ENCODE measurements around the gene GALK2. TPM values are rescaled to one million over a fixed set of nuclear protein-coding genes. Genes with fewer than 3 reads are reported as not detected.

The GALK2 gene
- total and polyA plus RNA-seq, 5 donors from 2014 or later: 27.7 to 39.1 (median 29.7) TPM

- Mint-ChIP-seq H3K27me3 (no peaks in the 10 kb centered on the region), H3K4me3 (no peak overlapping the region), H3K9me3 (peaks cover 0 to 14% (median 3%) of the 10 kb centered on the region in 7 donors), H3K4me1 (peaks cover 18 to 41% (median 33%) of the 10 kb centered on the region in 4 donors), H3K36me3 (peaks cover 69% of the 10 kb centered on the region), H3K27ac (no peak overlapping the region)
- ATAC-seq (ENCODE audit: low read depth in 2 of 2): no peak
- H3K27me3 ChIP-seq (ENCODE audit: control insufficient read depth, insufficient read depth, low read length): no peaks in the 10 kb centered on the region
- DNase-seq: no peak
- H3K9me3 ChIP-seq (ENCODE audit: control insufficient read depth in 2 of 2, low read length in 2 of 2): peaks cover 8 to 9% of the 10 kb centered on the region in 2 experiments
- H3K4me1 ChIP-seq (ENCODE audit: control insufficient read depth, insufficient read depth, low read length, poor library complexity, severe bottlenecking): no peaks in the 10 kb centered on the region
- H3K27ac ChIP-seq (ENCODE audit: insufficient read depth, low read length, poor library complexity, severe bottlenecking): no peak overlapping the region
- peaks cover 37% of the 10 kb centered on the region for H3K36me3 ChIP-seq (ENCODE audit: control insufficient read depth, insufficient read depth, low read length)
- no peak overlapping the region for H3K4me3 ChIP-seq (ENCODE audit: low read depth, low read length)
These were observed 57.6 kb downstream of the GALK2 start for GRCh38 chr15:49227602-49228001.

- no peak for DNase-seq
- Histone ChIP-seq H3K27ac (ENCODE audit: insufficient read depth, low read length, poor library complexity, severe bottlenecking) (no peak overlapping the region), H3K9me3 (ENCODE audit: control insufficient read depth in 2 of 2, low read length in 2 of 2) (peaks cover 8 to 9% of the 10 kb centered on the region in 2 experiments), H3K36me3 (ENCODE audit: control insufficient read depth, insufficient read depth, low read length) (peaks cover 33% of the 10 kb centered on the region), H3K27me3 (ENCODE audit: control insufficient read depth, insufficient read depth, low read length) (no peaks in the 10 kb centered on the region), H3K4me1 (ENCODE audit: control insufficient read depth, insufficient read depth, low read length, poor library complexity, severe bottlenecking) (no peaks in the 10 kb centered on the region), H3K4me3 (ENCODE audit: low read depth, low read length) (no peak overlapping the region)
- Mint-ChIP-seq H3K27ac (no peak overlapping the region), H3K4me1 (peaks cover 25 to 28% (median 28%) of the 10 kb centered on the region in 4 donors), H3K9me3 (peaks cover 0 to 14% (median 3%) of the 10 kb centered on the region in 7 donors), H3K27me3 (no peaks in the 10 kb centered on the region), H3K36me3 (peaks cover 79% of the 10 kb centered on the region), H3K4me3 (no peak overlapping the region)
- ATAC-seq (ENCODE audit: low read depth in 2 of 2): no peak
These were observed 59.9 kb downstream of the GALK2 start for GRCh38 chr15:49229922-49230321.

GRCh38 chr15:49232236-49232806, 62.3 kb downstream of the GALK2 start:
- DNase-seq: peak in 1 of 3 donors; percentile 2
- peaks cover 0 to 9% (median 3%) of the 10 kb centered on the region in 7 donors for H3K9me3 Mint-ChIP-seq
- H3K27ac Mint-ChIP-seq: peak overlapping the region in 2 of 3 donors; percentile 14 to 18

GRCh38 chr15:49235446-49236124, 65.5 kb downstream of the GALK2 start:
- Histone ChIP-seq H3K27me3 (ENCODE audit: control insufficient read depth, insufficient read depth, low read length) (no peaks in the 10 kb centered on the region), H3K27ac (ENCODE audit: insufficient read depth, low read length, poor library complexity, severe bottlenecking) (no peak overlapping the region), H3K4me3 (ENCODE audit: low read depth, low read length) (no peak overlapping the region), H3K4me1 (ENCODE audit: control insufficient read depth, insufficient read depth, low read length, poor library complexity, severe bottlenecking) (peaks cover 2% of the 10 kb centered on the region), H3K9me3 (ENCODE audit: control insufficient read depth in 2 of 2, low read length in 2 of 2) (no peaks in the 10 kb centered on the region), H3K36me3 (ENCODE audit: control insufficient read depth, insufficient read depth, low read length) (peaks cover 28% of the 10 kb centered on the region)
- Mint-ChIP-seq H3K36me3 (peaks cover 40% of the 10 kb centered on the region), H3K4me1 (peaks cover 10 to 22% (median 15%) of the 10 kb centered on the region in 4 donors), H3K9me3 (no peaks in the 10 kb centered on the region), H3K27me3 (no peaks in the 10 kb centered on the region), H3K4me3 (no peak overlapping the region), H3K27ac (peak overlapping the region; percentile 22 to 60 (median 58))
- peak; percentile 77 to 83 for ATAC-seq (ENCODE audit: low read depth in 2 of 2)
- peak; percentile 33 to 83 (median 56) for DNase-seq

More at GRCh38 chr15:49232236-49232806, 62.3 kb downstream of the GALK2 start:
- Mint-ChIP-seq H3K4me1 (peaks cover 20 to 30% (median 23%) of the 10 kb centered on the region in 4 donors), H3K27me3 (no peaks in the 10 kb centered on the region), H3K36me3 (peaks cover 64% of the 10 kb centered on the region), H3K4me3 (no peak overlapping the region)
- ATAC-seq (ENCODE audit: low read depth in 2 of 2): no peak
- Histone ChIP-seq H3K4me1 (ENCODE audit: control insufficient read depth, insufficient read depth, low read length, poor library complexity, severe bottlenecking) (peaks cover 2% of the 10 kb centered on the region), H3K27ac (ENCODE audit: insufficient read depth, low read length, poor library complexity, severe bottlenecking) (no peak overlapping the region), H3K9me3 (ENCODE audit: control insufficient read depth in 2 of 2, low read length in 2 of 2) (peaks cover 8 to 9% of the 10 kb centered on the region in 2 experiments), H3K4me3 (ENCODE audit: low read depth, low read length) (no peak overlapping the region), H3K27me3 (ENCODE audit: control insufficient read depth, insufficient read depth, low read length) (no peaks in the 10 kb centered on the region), H3K36me3 (ENCODE audit: control insufficient read depth, insufficient read depth, low read length) (peaks cover 20% of the 10 kb centered on the region)

GRCh38 chr15:49236869-49237268, 66.8 kb downstream of the GALK2 start:
- H3K27ac ChIP-seq (ENCODE audit: insufficient read depth, low read length, poor library complexity, severe bottlenecking): no peak overlapping the region
- no peak overlapping the region for H3K4me3 Mint-ChIP-seq
- no peaks in the 10 kb centered on the region for H3K27me3 ChIP-seq (ENCODE audit: control insufficient read depth, insufficient read depth, low read length)
- DNase-seq: no peak
- no peaks in the 10 kb centered on the region for H3K9me3 Mint-ChIP-seq
- H3K36me3 ChIP-seq (ENCODE audit: control insufficient read depth, insufficient read depth, low read length): peaks cover 23% of the 10 kb centered on the region
- no peaks in the 10 kb centered on the region for H3K27me3 Mint-ChIP-seq
- no peak for ATAC-seq (ENCODE audit: low read depth in 2 of 2)
- H3K4me1 Mint-ChIP-seq: peaks cover 10 to 22% (median 15%) of the 10 kb centered on the region in 4 donors
- H3K9me3 ChIP-seq (ENCODE audit: control insufficient read depth in 2 of 2, low read length in 2 of 2): no peaks in the 10 kb centered on the region
- no peak overlapping the region for H3K27ac Mint-ChIP-seq
- peaks cover 2% of the 10 kb centered on the region for H3K4me1 ChIP-seq (ENCODE audit: control insufficient read depth, insufficient read depth, low read length, poor library complexity, severe bottlenecking)
- no peak overlapping the region for H3K4me3 ChIP-seq (ENCODE audit: low read depth, low read length)
- H3K36me3 Mint-ChIP-seq: peaks cover 32% of the 10 kb centered on the region

- no peak overlapping the region for H3K4me3 Mint-ChIP-seq
- peaks cover 11 to 18% (median 14%) of the 10 kb centered on the region in 4 donors for H3K4me1 Mint-ChIP-seq
- DNase-seq (no peak), ATAC-seq (ENCODE audit: low read depth in 2 of 2) (no peak)
- H3K36me3 Mint-ChIP-seq: peaks cover 30% of the 10 kb centered on the region
- no peak overlapping the region for H3K27ac Mint-ChIP-seq
- Histone ChIP-seq H3K36me3 (ENCODE audit: control insufficient read depth, insufficient read depth, low read length) (peaks cover 25% of the 10 kb centered on the region), H3K9me3 (ENCODE audit: control insufficient read depth in 2 of 2, low read length in 2 of 2) (no peaks in the 10 kb centered on the region), H3K4me1 (ENCODE audit: control insufficient read depth, insufficient read depth, low read length, poor library complexity, severe bottlenecking) (peaks cover 2% of the 10 kb centered on the region), H3K27ac (ENCODE audit: insufficient read depth, low read length, poor library complexity, severe bottlenecking) (no peak overlapping the region), H3K4me3 (ENCODE audit: low read depth, low read length) (no peak overlapping the region), H3K27me3 (ENCODE audit: control insufficient read depth, insufficient read depth, low read length) (no peaks in the 10 kb centered on the region)
- H3K27me3 Mint-ChIP-seq: no peaks in the 10 kb centered on the region
- H3K9me3 Mint-ChIP-seq: no peaks in the 10 kb centered on the region
These were observed 68.3 kb downstream of the GALK2 start for GRCh38 chr15:49238342-49238741.

GRCh38 chr15:49239105-49239504, 69.1 kb downstream of the GALK2 start:
- Histone ChIP-seq H3K36me3 (ENCODE audit: control insufficient read depth, insufficient read depth, low read length) (peaks cover 25% of the 10 kb centered on the region), H3K4me3 (ENCODE audit: low read depth, low read length) (no peak overlapping the region), H3K9me3 (ENCODE audit: control insufficient read depth in 2 of 2, low read length in 2 of 2) (no peaks in the 10 kb centered on the region), H3K27me3 (ENCODE audit: control insufficient read depth, insufficient read depth, low read length) (no peaks in the 10 kb centered on the region), H3K4me1 (ENCODE audit: control insufficient read depth, insufficient read depth, low read length, poor library complexity, severe bottlenecking) (peaks cover 2% of the 10 kb centered on the region), H3K27ac (ENCODE audit: insufficient read depth, low read length, poor library complexity, severe bottlenecking) (no peak overlapping the region)
- no peak overlapping the region for H3K27ac Mint-ChIP-seq
- ATAC-seq (ENCODE audit: low read depth in 2 of 2) (no peak), DNase-seq (no peak)
- peaks cover 12 to 17% (median 14%) of the 10 kb centered on the region in 4 donors for H3K4me1 Mint-ChIP-seq
- no peaks in the 10 kb centered on the region for H3K9me3 Mint-ChIP-seq
- peaks cover 27% of the 10 kb centered on the region for H3K36me3 Mint-ChIP-seq
- H3K4me3 Mint-ChIP-seq: no peak overlapping the region
- no peaks in the 10 kb centered on the region for H3K27me3 Mint-ChIP-seq
